AG08395 (cell line): ENCODE results near the gene SPEN.

Experiments used
- DNase-seq: peaks from one replicate; pipeline ENCODE4 v3.0.0; 2012; ENCODE audit warnings: mixed read lengths, low spot score

The SPEN gene

GRCh38 chr1:15983275-15983674 is 135.8 kb downstream of the SPEN start:
- DNase-seq = no peak

DNA sequence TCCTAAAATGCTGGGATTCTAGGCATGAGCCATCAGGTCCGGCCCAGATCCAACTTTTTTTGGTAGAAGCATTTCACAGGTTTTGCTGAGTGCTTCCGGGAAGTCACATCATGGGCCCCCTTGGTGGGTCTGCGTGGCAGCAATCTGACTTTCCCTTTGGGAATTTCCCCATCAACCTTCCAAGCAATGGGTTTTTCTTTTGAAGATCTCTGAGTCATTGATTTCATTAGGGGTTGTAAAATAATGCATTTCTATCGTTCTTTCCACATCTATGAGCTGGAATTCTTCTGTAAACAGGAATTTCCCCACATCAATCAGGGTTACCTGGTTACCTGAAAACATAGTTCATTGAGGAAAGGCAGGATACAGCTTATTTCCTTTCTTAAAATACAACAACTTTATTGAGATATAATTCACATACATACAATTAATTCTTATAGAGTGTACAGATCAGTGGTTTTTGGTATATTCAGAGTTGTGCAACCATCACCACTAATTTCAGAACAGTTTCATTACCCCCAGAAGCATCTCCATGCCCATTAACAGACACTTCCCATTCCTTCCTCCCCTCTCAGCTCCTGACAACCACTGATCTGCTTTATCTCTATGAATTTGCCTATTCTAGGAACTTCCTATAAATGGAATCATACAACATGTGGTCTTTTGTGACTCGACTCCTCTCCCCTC is 138.2 kb downstream of the SPEN start:
- no peak for DNase-seq

- DNase-seq = no peak
Measured at GRCh38 chr1:15988856-15989736, 141.6 kb downstream of the SPEN start.

GRCh38 chr1:15989776-15990175 is 142.3 kb downstream of the SPEN start:
- no peak for DNase-seq
